H1 (cell line): ENCODE results near the gene ZSWIM6. TPM values are rescaled to one million over a fixed set of nuclear protein-coding genes. Genes with fewer than 3 reads are reported as not detected.

Experiments used
- CTCF ChIA-PET: fragments of 300-600 bp; sonication (Branson Sonifier 250); formaldehyde crosslinking; loops from one replicate; lab custom pipeline; 2021; ENCODE audit not compliant: partially characterized antibody; lab: Charles Lee
- POLR2A ChIA-PET: fragments of 300-600 bp; sonication (Branson Sonifier 250); formaldehyde crosslinking; loops from one replicate; lab custom pipeline; 2021; ENCODE audit warnings: inconsistent platforms; ENCODE audit not compliant: partially characterized antibody; lab: Charles Lee
- DNase-seq, 2 experiments: peaks; one replicate each; pipeline versions ENCODE4 v3.0.0 to v3.0.0-alpha.2; 2010 to 2022; ENCODE audit warnings: low spot score in 2 of 2, low read depth in 1 of 2, mixed read lengths in 1 of 2
- FAIRE-seq: peaks from 2 replicates; lab custom pipeline; 2011; peaks lifted over from hg19 to GRCh38; lab: Jason Lieb, UNC
- H2AFZ ChIP-seq: 2 replicates; pipeline ENCODE4 v1.8.1; 2012; ENCODE audit warnings: low read length, inconsistent platforms
- H2AK5ac ChIP-seq: 2 replicates; pipeline ENCODE4 v1.6.1; 2013; ENCODE audit warnings: low read depth, low read length
- H2BK120ac ChIP-seq: replicated peaks from 2 replicates; pipeline ENCODE3; 2013; ENCODE audit warnings: low read depth, low read length, inconsistent platforms
- H2BK12ac ChIP-seq: 2 replicates; pipeline ENCODE4 v1.6.1; 2013; ENCODE audit warnings: low read depth, low read length
- H2BK15ac ChIP-seq: 2 replicates; pipeline ENCODE4 v1.6.1; 2013; ENCODE audit warnings: low read length
- H2BK20ac ChIP-seq: 2 replicates; pipeline ENCODE4 v1.6.1; 2013; ENCODE audit warnings: low read length
- H2BK5ac ChIP-seq: 2 replicates; pipeline ENCODE4 v1.6.1; 2013; ENCODE audit warnings: low read depth, low read length
- H3K14ac ChIP-seq: 2 replicates; pipeline ENCODE4 v1.6.1; 2013; ENCODE audit warnings: inconsistent platforms; ENCODE audit not compliant: insufficient read length
- H3K18ac ChIP-seq: 2 replicates; pipeline ENCODE4 v1.6.1; 2013; ENCODE audit warnings: low read length; ENCODE audit errors: extremely low read depth
- H3K23ac ChIP-seq: 2 replicates; pipeline ENCODE4 v1.6.1; 2013; ENCODE audit warnings: inconsistent platforms; ENCODE audit not compliant: insufficient read length
- H3K23me2 ChIP-seq: 2 replicates; pipeline ENCODE4 v1.6.1; 2013; ENCODE audit warnings: low read depth, low read length
- H3K27ac ChIP-seq: 2 replicates; pipeline ENCODE4 v1.6.1; 2011; ENCODE audit warnings: low read depth, low read length, inconsistent platforms
- H3K27me3 ChIP-seq, 4 experiments: replicated peaks in 1 of 4; 1 replicate in 1 of 4; 2 replicates in 3 of 4; pipeline versions ENCODE4 v1.6.1 to v1.8.1; 2011 to 2013; ENCODE audit warnings: low read length in 3 of 4, mild to moderate bottlenecking in 3 of 4, inconsistent platforms in 2 of 4, mixed read lengths in 2 of 4, moderate library complexity in 1 of 4; ENCODE audit not compliant: control insufficient read depth in 3 of 4, insufficient read depth in 3 of 4; ENCODE audit errors: extremely low read depth in 1 of 4
- H3K36me3 ChIP-seq, 4 experiments: 2 replicates each; pipeline versions ENCODE4 v1.6.1 to v1.8.1; 2011 to 2013; ENCODE audit warnings: mild to moderate bottlenecking in 4 of 4, low read length in 3 of 4, moderate library complexity in 2 of 4, control low read depth in 1 of 4, inconsistent platforms in 1 of 4; ENCODE audit not compliant: insufficient read depth in 4 of 4, control insufficient read depth in 2 of 4
- H3K4ac ChIP-seq: replicated peaks from 2 replicates; pipeline ENCODE3; 2013; ENCODE audit warnings: low read length, low read depth, mixed read lengths, inconsistent platforms; ENCODE audit not compliant: insufficient read length
- H3K4me1 ChIP-seq, 4 experiments: replicated peaks in 1 of 4; 1 replicate in 1 of 4; 2 replicates in 3 of 4; pipeline versions ENCODE4 v1.6.1 to v1.8.1; 2011 to 2013; ENCODE audit warnings: low read length in 3 of 4, inconsistent platforms in 2 of 4, mixed read lengths in 1 of 4; ENCODE audit not compliant: insufficient read depth in 4 of 4, control insufficient read depth in 3 of 4
- H3K4me2 ChIP-seq, 2 experiments: 2 replicates each; pipeline versions ENCODE4 v1.6.1 to v1.8.1; 2011 to 2013; ENCODE audit warnings: low read depth in 2 of 2, low read length in 2 of 2, control low read depth in 1 of 2, inconsistent platforms in 1 of 2, mild to moderate bottlenecking in 1 of 2; ENCODE audit not compliant: insufficient read depth in 1 of 2
- H3K4me3 ChIP-seq, 4 experiments: fragments of 200-600, 300-600 bp in 1 of 4; sonication (generic), shearing (Covaris generic), sonication (Bioruptor Twin) in 1 of 4; 2 replicates each; pipeline versions ENCODE4 v1.5.1 to v1.8.1; 2011 to 2016; ENCODE audit warnings: low read length in 4 of 4, low read depth in 3 of 4, control low read depth in 2 of 4, inconsistent platforms in 2 of 4, mild to moderate bottlenecking in 2 of 4, mixed read lengths in 1 of 4, moderate library complexity in 1 of 4; ENCODE audit not compliant: insufficient read depth in 2 of 4; ENCODE audit errors: extremely low read depth in 1 of 4
- H3K56ac ChIP-seq: replicated peaks from 2 replicates; pipeline ENCODE3; 2013; ENCODE audit warnings: low read depth, mild to moderate bottlenecking, mixed read lengths, low read length, inconsistent platforms; ENCODE audit not compliant: insufficient read length
- H3K79me1 ChIP-seq: 2 replicates; pipeline ENCODE4 v1.6.1; 2013; ENCODE audit warnings: low read depth, low read length, control low read depth
- H3K79me2 ChIP-seq, 2 experiments: 2 replicates each; pipeline versions ENCODE4 v1.6.1 to v1.8.1; 2012 to 2013; ENCODE audit warnings: low read length in 2 of 2, mild to moderate bottlenecking in 2 of 2, inconsistent platforms in 1 of 2; ENCODE audit not compliant: insufficient read depth in 2 of 2, control insufficient read depth in 1 of 2
- H3K9ac ChIP-seq, 4 experiments: replicated peaks in 1 of 4; 1 replicate in 1 of 4; 2 replicates in 3 of 4; pipeline versions ENCODE4 v1.6.1 to v1.8.1; 2011 to 2013; ENCODE audit warnings: low read depth in 3 of 4, low read length in 3 of 4, control low read depth in 2 of 4, mild to moderate bottlenecking in 2 of 4, moderate library complexity in 2 of 4, inconsistent platforms in 1 of 4; ENCODE audit errors: extremely low read depth in 1 of 4
- H3K9me3 ChIP-seq, 2 experiments: 2 replicates each; pipeline versions ENCODE4 v1.6.1 to v1.8.1; 2012 to 2013; ENCODE audit warnings: mild to moderate bottlenecking in 2 of 2, moderate library complexity in 2 of 2, control low read depth in 1 of 2, inconsistent platforms in 1 of 2, low read depth in 1 of 2, low read length in 1 of 2, mixed read lengths in 1 of 2; ENCODE audit not compliant: insufficient read depth in 2 of 2
- H4K20me1 ChIP-seq, 2 experiments: replicated peaks in 1 of 2; 2 replicates each; pipeline versions ENCODE3 to v1.8.1; 2011 to 2013; ENCODE audit warnings: inconsistent platforms in 2 of 2, low read length in 2 of 2, mild to moderate bottlenecking in 1 of 2; ENCODE audit not compliant: insufficient read depth in 2 of 2, control insufficient read depth in 1 of 2
- H4K5ac ChIP-seq: 2 replicates; pipeline ENCODE4 v1.6.1; 2013; ENCODE audit warnings: low read length, low read depth, mixed read lengths, inconsistent platforms; ENCODE audit not compliant: insufficient read length
- H4K8ac ChIP-seq: 2 replicates; pipeline ENCODE4 v1.8.0; 2013; ENCODE audit warnings: mild to moderate bottlenecking, moderate library complexity, low read length, inconsistent platforms; ENCODE audit not compliant: insufficient read depth; ENCODE audit errors: extremely low read depth
- H4K91ac ChIP-seq: replicated peaks from 2 replicates; pipeline ENCODE3; 2013; ENCODE audit warnings: low read length, mixed read lengths, inconsistent platforms; ENCODE audit not compliant: insufficient read length
- BRCA1 ChIP-seq: IDR thresholded peaks from 2 replicates; pipeline ENCODE4 v1.6.1; 2012; ENCODE audit warnings: low read depth, low read length, improper control_type of control experiment
- GTF2F1 ChIP-seq: IDR thresholded peaks from 2 replicates; pipeline ENCODE4 v1.6.1; 2012; ENCODE audit warnings: low read depth, low read length, improper control_type of control experiment, borderline replicate concordance
- YY1 ChIP-seq: IDR thresholded peaks from 2 replicates; pipeline ENCODE4 v1.6.1; 2011; ENCODE audit warnings: low read depth, mild to moderate bottlenecking, low read length
- WGBS, 2 experiments: shearing (Covaris generic) in 1 of 2; methylation state at CpG; one replicate each; pipeline versions ENCODE4 v1.1.6 to v1.1.7; 2013 to 2015; ENCODE audit warnings: low lambda C conversion rate in 2 of 2, mixed read lengths in 2 of 2, inconsistent platforms in 1 of 2, low coverage in 1 of 2, missing lambda C conversion rate in 1 of 2; ENCODE audit not compliant: insufficient replicate concordance in 2 of 2, insufficient coverage in 1 of 2, insufficient read length in 1 of 2; ENCODE audit errors: extremely low coverage in 1 of 2, missing lambda C conversion rate in 1 of 2; 5-methylcytosine and 5-hydroxymethylcytosine counted together
- polyA plus RNA-seq, 7 experiments: library from polyadenylated mRNA; depleted of rRNA in 3 of 7; stranded (reverse) in 5 of 7; unstranded in 2 of 7; fragments of >200 nt in 5 of 7; fragments of 200-250 nt in 2 of 7; gene quantifications; 1 replicate in 5 of 7; 2 replicates in 1 of 7; 4 replicates in 1 of 7; pipeline versions ENCODE4 v1.2.1 to v1.2.3, GENCODE V29; 2011 to 2013; ENCODE audit warnings: missing spikeins in 2 of 7, mixed read lengths in 2 of 7
- total RNA-seq: library from RNA; stranded (reverse); fragmentation: NEBNext Ultra II Directional; extraction: Animal tissue kit (Norgen Biotek cat#: 25700); gene quantifications from 2 replicates; pipeline ENCODE4 v1.2.1, GENCODE V29; 2021

The ZSWIM6 gene
- total and polyA plus RNA-seq, 2 of the 8 experiments (the other 6 are each of a cell fraction or from before 2014, with no cell fraction given) = 7.9 to 12.4 TPM

GRCh38 chr5:61551637-61552313 lies 219.7 kb downstream of the ZSWIM6 start:
- DNase-seq (no peak), FAIRE-seq (no peak)
- H3K9me3 ChIP-seq = no peaks in the 10 kb centered on the region; a peak in 1 of 4 replicates
- H4K8ac ChIP-seq = no peak overlapping the region
- H2BK120ac ChIP-seq = no peak overlapping the region
- H3K9ac ChIP-seq = no peak overlapping the region
- H3K4me3 ChIP-seq = no peak overlapping the region
- no peak overlapping the region for H2BK5ac ChIP-seq
- H3K27ac ChIP-seq = no peak overlapping the region
- H3K36me3 ChIP-seq = no peaks in the 10 kb centered on the region
- H4K5ac ChIP-seq = no peak overlapping the region
- no peak overlapping the region for H3K4me2 ChIP-seq
- no peaks in the 10 kb centered on the region for H3K79me1 ChIP-seq
- H3K14ac ChIP-seq = no peak overlapping the region
- H3K79me2 ChIP-seq = no peaks in the 10 kb centered on the region
- ChIA-PET POLR2A (no interaction called here), CTCF (interaction anchor here (0.6 to 1.3 kb wide), 4 partner anchors 9 to 73 kb away, joined by 3 to 6 read pairs (median 3); no protein-coding TSS in a partner anchor)
- H2AFZ ChIP-seq = no peak overlapping the region
- no peak overlapping the region for H4K91ac ChIP-seq
- no peak overlapping the region for H3K18ac ChIP-seq
- no peaks in the 10 kb centered on the region for H3K4me1 ChIP-seq
- no peak overlapping the region for H2BK15ac ChIP-seq
- H2BK12ac ChIP-seq = no peak overlapping the region
- no peaks in the 10 kb centered on the region for H3K27me3 ChIP-seq
- 89% methylated on average over 5 of the region's 5 CpGs; no CpG with 5 or more reads in 1 of the 2 experiments for whole genome bisulfite sequencing, 2 experiments
- H4K20me1 ChIP-seq = no peaks in the 10 kb centered on the region
- no peak overlapping the region for H3K4ac ChIP-seq
- no peak overlapping the region for H3K56ac ChIP-seq
- no peaks in the 10 kb centered on the region for H3K23me2 ChIP-seq
- H2AK5ac ChIP-seq = no peak overlapping the region
- no peak overlapping the region for H3K23ac ChIP-seq
- no peak overlapping the region for H2BK20ac ChIP-seq
- TF ChIP-seq GTF2F1 (no peak), BRCA1 (no peak), YY1 (no peak)
